ENCODE data around the gene TEKTIP1.

GRCh38 chr19:3492131-3492839 is 46.7 kb upstream of the TEKTIP1 start:
- no peak for TF ChIP-seq CTCF (IDR thresholded peaks at IDR 0.05)
- TF ChIP-seq POLR2A (IDR thresholded peaks at IDR 0.05), result no peak

Data from uterus (tissue), 2 donors.